ENCODE results near the gene LIPC.

DNA sequence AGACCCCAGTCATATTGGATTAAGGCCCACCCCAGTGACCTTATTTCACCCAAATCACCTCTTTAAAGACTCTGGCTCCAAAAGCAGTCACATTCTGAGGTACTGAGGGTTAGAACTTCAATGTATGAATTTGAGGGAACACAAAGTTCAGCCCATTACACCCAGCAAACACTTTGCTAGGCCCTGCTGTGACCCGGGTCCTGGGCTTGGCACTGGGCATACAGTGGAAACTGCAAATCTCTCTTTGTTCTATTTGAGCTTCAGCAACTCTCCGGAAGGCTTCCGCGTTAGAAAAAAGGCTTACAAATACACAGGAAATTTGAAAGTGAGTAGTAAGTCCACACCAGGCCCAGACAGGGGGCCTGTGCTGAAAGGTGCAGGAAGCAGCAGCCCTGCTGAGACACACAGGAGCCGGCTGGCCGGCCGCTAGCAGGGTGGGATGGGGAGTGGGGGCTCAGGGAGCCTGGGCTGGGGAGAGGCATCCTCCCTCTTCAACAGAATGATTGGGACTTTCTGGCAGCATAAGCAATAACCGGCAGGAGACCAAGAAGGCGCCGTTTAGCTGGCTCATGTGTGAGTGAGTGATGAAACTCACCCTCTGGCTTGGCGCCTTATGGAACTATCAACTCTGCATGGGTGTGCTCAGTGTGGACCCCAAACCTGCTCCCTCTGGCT lies 13.0 kb downstream of the LIPC start:
- TF ChIP-seq, protein P1, sequence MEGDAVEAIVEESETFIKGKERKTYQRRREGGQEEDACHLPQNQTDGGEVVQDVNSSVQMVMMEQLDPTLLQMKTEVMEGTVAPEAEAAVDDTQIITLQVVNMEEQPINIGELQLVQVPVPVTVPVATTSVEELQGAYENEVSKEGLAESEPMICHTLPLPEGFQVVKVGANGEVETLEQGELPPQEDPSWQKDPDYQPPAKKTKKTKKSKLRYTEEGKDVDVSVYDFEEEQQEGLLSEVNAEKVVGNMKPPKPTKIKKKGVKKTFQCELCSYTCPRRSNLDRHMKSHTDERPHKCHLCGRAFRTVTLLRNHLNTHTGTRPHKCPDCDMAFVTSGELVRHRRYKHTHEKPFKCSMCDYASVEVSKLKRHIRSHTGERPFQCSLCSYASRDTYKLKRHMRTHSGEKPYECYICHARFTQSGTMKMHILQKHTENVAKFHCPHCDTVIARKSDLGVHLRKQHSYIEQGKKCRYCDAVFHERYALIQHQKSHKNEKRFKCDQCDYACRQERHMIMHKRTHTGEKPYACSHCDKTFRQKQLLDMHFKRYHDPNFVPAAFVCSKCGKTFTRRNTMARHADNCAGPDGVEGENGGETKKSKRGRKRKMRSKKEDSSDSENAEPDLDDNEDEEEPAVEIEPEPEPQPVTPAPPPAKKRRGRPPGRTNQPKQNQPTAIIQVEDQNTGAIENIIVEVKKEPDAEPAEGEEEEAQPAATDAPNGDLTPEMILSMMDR (IDR thresholded peaks at IDR 0.05; ENCODE audit: borderline replicate concordance, extremely low read depth, low read length, poor library complexity, severe bottlenecking), result no peak
- no peak for TF ChIP-seq EZH2 (IDR thresholded peaks at IDR 0.05; ENCODE audit: borderline replicate concordance, low read depth, low read length, severe bottlenecking)

All from DND-41 (cell line).